WI38 (cell line): ENCODE measurements around the gene HNRNPH3.
"Not testable (repeated sequence)": the region's sequence is repeated elsewhere in the genome, so short reads cannot be mapped to it uniquely, and the experiment has no call there.

Experiments
- H3K4me3 ChIP-seq: 2 replicates; pipeline ENCODE4 v1.5.1; 2011; ENCODE audit warnings: low read depth, mild to moderate bottlenecking, control low read depth, low read length
- CTCF ChIP-seq: IDR thresholded peaks from 2 replicates; pipeline ENCODE4 v1.5.1; 2012; ENCODE audit warnings: low read depth, mild to moderate bottlenecking, control low read depth, low read length

Gene HNRNPH3

DNA sequence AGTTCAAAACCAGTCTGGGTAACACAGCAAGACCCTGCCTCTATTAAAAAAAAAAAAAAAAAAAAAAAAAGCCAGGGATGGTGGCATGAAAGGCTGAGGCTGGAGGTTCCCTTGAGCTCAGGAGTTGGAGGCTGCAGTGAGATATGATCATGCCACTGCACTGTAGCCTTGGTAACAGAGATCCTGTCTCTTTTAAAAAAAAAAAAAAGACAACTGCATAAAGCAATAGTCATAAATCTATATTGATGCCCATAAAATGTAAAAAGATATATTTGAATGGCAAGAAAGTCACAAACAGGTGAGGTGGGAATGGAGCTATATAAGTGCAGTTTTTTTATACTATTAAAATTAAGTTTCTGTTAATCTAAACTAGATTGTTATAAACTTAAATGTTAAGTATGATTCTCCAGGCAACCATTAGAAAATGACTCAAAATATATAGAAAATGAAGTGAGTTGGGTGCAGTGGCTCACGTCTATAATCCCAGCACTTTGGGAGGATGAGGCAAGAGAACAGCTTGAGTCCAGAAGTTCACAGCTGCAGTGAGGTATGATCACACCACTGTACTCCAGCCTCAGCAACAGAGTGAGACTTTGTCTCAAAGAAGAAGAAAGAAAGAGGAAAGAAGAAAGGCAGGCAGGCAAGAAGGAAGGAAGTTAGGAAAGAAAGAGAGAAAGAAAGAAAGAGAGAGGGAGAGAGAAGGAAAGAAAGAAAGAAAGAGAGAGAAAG lies 13.4 kb upstream of the HNRNPH3 start:
- no peak for TF ChIP-seq CTCF
- no peak overlapping the region for H3K4me3 ChIP-seq

- not testable (repeated sequence) for H3K4me3 ChIP-seq
Observed at GRCh38 chr10:68324396-68324795, 7.5 kb upstream of the HNRNPH3 start.

DNA sequence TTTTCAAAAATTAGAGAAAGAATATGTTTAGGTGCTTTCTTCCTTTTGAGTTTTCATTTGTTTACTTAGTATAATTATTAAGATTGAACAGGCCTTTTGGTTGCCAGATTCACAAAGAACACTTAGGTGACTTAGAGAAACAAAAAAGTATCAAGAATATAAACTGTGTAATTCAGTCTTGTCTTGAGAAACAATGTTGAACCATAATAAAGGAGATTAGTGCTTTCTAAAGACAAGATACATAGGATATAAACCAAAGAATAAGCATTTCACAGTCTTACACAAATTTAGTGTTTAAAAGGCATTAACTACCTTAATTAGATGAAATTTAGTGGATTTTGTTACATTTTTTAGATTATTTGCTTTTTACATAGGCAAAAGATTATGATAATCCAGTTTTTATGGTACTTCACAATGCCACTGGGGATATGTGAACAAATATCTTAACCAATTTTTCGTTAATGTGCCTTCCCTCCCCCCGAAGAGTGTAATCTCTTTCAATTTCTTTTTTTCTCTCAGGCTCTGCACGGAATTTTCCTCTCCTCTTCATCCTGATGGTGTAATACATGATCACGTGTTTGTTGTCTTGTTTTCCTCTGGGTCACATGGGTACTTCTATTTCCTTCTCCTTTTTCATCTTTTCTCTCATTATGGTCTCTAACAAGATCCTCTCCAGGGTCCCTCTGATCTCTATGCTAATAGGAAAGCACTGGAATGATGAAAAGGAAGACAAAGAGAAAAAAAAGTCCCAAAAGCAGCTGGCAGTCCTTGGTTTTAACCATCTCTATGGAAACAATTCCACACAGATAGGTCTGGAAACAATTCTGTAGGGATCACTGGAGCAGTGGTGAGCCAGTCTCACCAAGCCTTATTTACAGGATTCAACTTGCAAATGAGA lies 3.7 kb upstream of the HNRNPH3 start:
- peak overlapping the region; percentile 15; the same call in 1 of the 2 replicates for H3K4me3 ChIP-seq
- no peak for TF ChIP-seq CTCF

GRCh38 chr10:68329506-68329861 lies 2.4 kb upstream of the HNRNPH3 start:
- no peak overlapping the region for H3K4me3 ChIP-seq
- TF ChIP-seq CTCF, result no peak

GRCh38 chr10:68330852-68331454 lies 911 bp upstream of the HNRNPH3 start:
- peak overlapping the region; percentile 98 for H3K4me3 ChIP-seq
- no peak for TF ChIP-seq CTCF

DNA sequence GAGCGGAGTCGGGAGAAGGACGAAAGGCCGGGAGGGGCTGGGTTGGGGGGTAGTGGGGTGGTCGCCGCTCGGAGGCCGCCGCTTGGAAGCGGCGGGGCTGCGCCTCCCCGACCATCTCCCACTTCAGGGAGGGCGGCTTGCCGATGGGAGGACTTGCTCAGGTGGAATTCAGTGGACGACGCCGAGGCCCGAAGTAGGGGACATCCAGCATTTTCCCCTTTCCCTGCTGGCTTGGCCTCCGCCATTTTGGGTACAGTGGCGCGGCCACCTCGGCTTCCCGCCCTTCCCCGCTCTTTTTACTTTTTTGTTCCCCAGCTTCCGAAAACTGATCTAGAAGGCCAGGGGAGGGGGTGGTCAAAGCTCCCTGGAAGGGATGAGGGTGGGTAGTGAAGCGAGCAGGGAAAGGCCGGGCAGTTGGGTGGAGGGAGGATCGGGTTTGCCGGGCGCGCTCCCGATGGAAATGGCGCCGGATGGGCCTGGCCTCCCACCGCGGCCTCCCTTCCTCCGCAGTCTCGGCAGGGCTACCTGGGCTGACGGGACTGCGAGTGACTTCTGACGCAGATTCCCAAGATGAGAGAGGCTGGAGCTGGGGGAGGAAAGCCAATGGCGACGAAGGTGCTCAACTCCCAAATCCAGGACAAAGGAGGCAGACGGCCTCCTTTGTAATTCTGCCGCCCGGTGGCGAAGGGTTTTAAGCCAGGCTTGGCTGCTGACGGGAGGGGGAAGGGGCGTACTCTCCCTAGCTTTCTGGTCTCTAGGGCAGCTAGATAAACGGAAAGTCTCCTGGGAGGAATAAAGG lies 594 bp downstream of the HNRNPH3 start, which contains the start of gene PBLD:
Gene PBLD, minus strand, starts transcription at position 670 of the 799 bp plus-strand sequence. CDS start 26,084 bp downstream, outside the sequence.
- peak within 1 kb of the TSS; percentile 98 for H3K4me3 ChIP-seq
- TF ChIP-seq CTCF, result peak; percentile 34; the same call in 1 of the 2 replicates

GRCh38 chr10:68333058-68333395 lies 1.2 kb downstream of the HNRNPH3 start:
- TF ChIP-seq CTCF, result no peak
- H3K4me3 ChIP-seq, result peak overlapping the region; percentile 98
